Kidney (tissue), 14 donors: ENCODE results near the gene MBNL1. TPM values are rescaled to one million over a fixed set of nuclear protein-coding genes. Genes with fewer than 3 reads are reported as not detected.
A peak's percentile ranks its signal among the peaks of the same experiment; 100 is the strongest.

Experiments
- DNase-seq, 5 donors: peaks; one replicate each; pipeline ENCODE4 v3.0.0-alpha.2; 2013 to 2020
- FAIRE-seq: peaks from 2 replicates; lab custom pipeline; 2012; peaks lifted over from hg19 to GRCh38; lab: Jason Lieb, UNC
- H3K27ac ChIP-seq, 2 donors: one replicate each; pipeline ENCODE4 v1.7.0; 2013; ENCODE audit warnings: low read depth in 2 of 2, low read length in 2 of 2, inconsistent platforms in 1 of 2
- H3K27me3 ChIP-seq: one replicate; pipeline ENCODE4 v1.7.1; 2013; ENCODE audit warnings: low read length, inconsistent platforms; ENCODE audit not compliant: control insufficient read depth, insufficient read depth
- H3K36me3 ChIP-seq, 3 donors: one replicate each; pipeline versions ENCODE4 v1.7.0 to v1.7.1; 2013; ENCODE audit warnings: low read length in 3 of 3, control low read depth in 1 of 3, inconsistent platforms in 1 of 3; ENCODE audit not compliant: insufficient read depth in 3 of 3, control insufficient read depth in 2 of 3
- H3K4me1 ChIP-seq, 3 donors: one replicate each; pipeline versions ENCODE4 v1.7.0 to v1.7.1; 2013; ENCODE audit warnings: low read length in 3 of 3, inconsistent platforms in 1 of 3, low read depth in 1 of 3; ENCODE audit not compliant: control insufficient read depth in 2 of 3, insufficient read depth in 2 of 3
- H3K4me3 ChIP-seq, 3 donors: one replicate each; pipeline versions ENCODE4 v1.7.0 to v1.8.1; 2013; ENCODE audit warnings: low read length in 3 of 3, control low read depth in 1 of 3, inconsistent platforms in 1 of 3
- H3K9ac ChIP-seq, 3 donors: one replicate each; pipeline versions ENCODE4 v1.7.0 to v1.7.1; 2013; ENCODE audit warnings: low read length in 3 of 3, control low read depth in 1 of 3, inconsistent platforms in 1 of 3
- H3K9me3 ChIP-seq, 3 donors: one replicate each; pipeline versions ENCODE4 v1.7.0 to v1.7.1; 2013; ENCODE audit warnings: low read length in 3 of 3, control low read depth in 1 of 3, inconsistent platforms in 1 of 3; ENCODE audit not compliant: control insufficient read depth in 2 of 3, insufficient read depth in 1 of 3
- CTCF ChIP-seq: IDR thresholded peaks from 3 replicates; pipeline ENCODE4 v1.5.1; 2012; ENCODE audit warnings: mild to moderate bottlenecking, moderate library complexity, borderline replicate concordance; ENCODE audit not compliant: insufficient read depth; ENCODE audit errors: extremely low read depth
- intact Hi-C: fragments of 100-400 bp; cut with DNase I; formaldehyde crosslinking; loops from one replicate; pipeline ENCODE4 v1.11.1; 2022
- polyA plus RNA-seq: library from polyadenylated mRNA; stranded (reverse); fragments of 350-450 nt; fragmentation: Illumina TruSeq; extraction: RNeasy Lipid Tissue Mini Kit (QIAGEN cat#74804); gene quantifications from one replicate; pipeline ENCODE4 v1.2.3, GENCODE V29; 2014; ENCODE audit warnings: low read depth, low replicate concordance; ENCODE audit not compliant: insufficient read depth
- total RNA-seq: library from RNA; stranded (reverse); fragmentation: NEBNext Ultra II Directional; extraction: Animal tissue kit (Norgen Biotek cat#: 25700); gene quantifications from one replicate; pipeline ENCODE4 v1.2.1, GENCODE V29; 2021
- donor health status: control.
- donor health status: control.
- donor health status: control.
- donor health status: control.
- donor health status: control.
- donor health status: DM: yes; HTN: yes; CAD: no.
- donor health status: Normal renal cell carcinoma (clear cell type).

The MBNL1 gene
- total and polyA plus RNA-seq, 2 donors from 2014 or later = 22.0 to 167 TPM

- DNase-seq (no peak), FAIRE-seq (no peak)
- intact Hi-C loops = no loop called here
- Histone ChIP-seq H3K4me1 (peaks cover 0 to 17% (median 5%) of the 10 kb centered on the region in 3 donors), H3K4me3 (no peak overlapping the region), H3K27me3 (no peaks in the 10 kb centered on the region), H3K36me3 (no peaks in the 10 kb centered on the region), H3K9me3 (no peaks in the 10 kb centered on the region), H3K27ac (no peak overlapping the region), H3K9ac (no peak overlapping the region)
- no peak for TF ChIP-seq CTCF
Measured at GRCh38 chr3:152377184-152377570, 108.4 kb downstream of the MBNL1 start.

- intact Hi-C loops = no loop called here
- DNase-seq = no peak
- no peak for FAIRE-seq
Measured at GRCh38 chr3:152379415-152380042, 110.8 kb downstream of the MBNL1 start.

GRCh38 chr3:152380043-152380442, 111.3 kb downstream of the MBNL1 start:
- H3K9ac ChIP-seq = peak overlapping the region in 1 of 3 donors; percentile 4
- peak overlapping the region in 1 of 2 donors; percentile 24 for H3K27ac ChIP-seq
- no peak overlapping the region for H3K4me3 ChIP-seq
- H3K4me1 ChIP-seq = peaks cover 0 to 31% (median 18%) of the 10 kb centered on the region in 3 donors
- no peak for DNase-seq
- intact Hi-C loops = no loop called here
- H3K27me3 ChIP-seq = no peaks in the 10 kb centered on the region
- no peaks in the 10 kb centered on the region for H3K9me3 ChIP-seq
- no peaks in the 10 kb centered on the region for H3K36me3 ChIP-seq
- no peak for TF ChIP-seq CTCF
- FAIRE-seq = no peak

More at GRCh38 chr3:152379415-152380042, 110.8 kb downstream of the MBNL1 start:
- H3K27me3 ChIP-seq = no peaks in the 10 kb centered on the region
- no peaks in the 10 kb centered on the region for H3K9me3 ChIP-seq
- peaks cover 0 to 31% (median 18%) of the 10 kb centered on the region in 3 donors for H3K4me1 ChIP-seq
- no peak for TF ChIP-seq CTCF
- no peaks in the 10 kb centered on the region for H3K36me3 ChIP-seq
- no peak overlapping the region for H3K9ac ChIP-seq
- no peak overlapping the region for H3K27ac ChIP-seq
- H3K4me3 ChIP-seq = no peak overlapping the region

- peak overlapping the region; percentile 14 to 67 (median 37) for H3K9ac ChIP-seq
Measured at GRCh38 chr3:152381881-152382295, 113.2 kb downstream of the MBNL1 start.

More at GRCh38 chr3:152381881-152382295, 113.2 kb downstream of the MBNL1 start:
- Histone ChIP-seq H3K9me3 (no peaks in the 10 kb centered on the region), H3K36me3 (no peaks in the 10 kb centered on the region), H3K27me3 (no peaks in the 10 kb centered on the region), H3K4me3 (peak overlapping the region; percentile 40 to 66 (median 59)), H3K27ac (peak overlapping the region; percentile 71 to 75), H3K4me1 (peaks cover 0 to 34% (median 18%) of the 10 kb centered on the region in 3 donors)
- intact Hi-C loops = no loop called here
- DNase-seq (peak in 1 of 5 donors; percentile 36), FAIRE-seq (no peak)
- no peak for TF ChIP-seq CTCF
